Measurements from ENCODE around the gene UBXN7. TPM values are rescaled to one million over a fixed set of nuclear protein-coding genes. Genes with fewer than 3 reads are reported as not detected.
"Not testable (repeated sequence)": the region's sequence is repeated elsewhere in the genome, so short reads cannot be mapped to it uniquely, and the experiment has no call there.

UBXN7 gene
- total RNA-seq, 1 donor from 2014 or later = 65.5 TPM

GRCh38 chr3:196400331-196400730 lies 31.9 kb downstream of the UBXN7 start:
- Mint-ChIP-seq H3K4me3 (no peak overlapping the region), H3K36me3 (ENCODE audit: low read depth) (peaks cover 37% of the 10 kb centered on the region), H3K27me3 (no peaks in the 10 kb centered on the region), H3K27ac (no peak overlapping the region), H3K9me3 (no peaks in the 10 kb centered on the region), H3K4me1 (no peaks in the 10 kb centered on the region)
- DNase-seq = no peak
- intact Hi-C loops (cut with micrococcal nuclease) = no loop called here

DNA sequence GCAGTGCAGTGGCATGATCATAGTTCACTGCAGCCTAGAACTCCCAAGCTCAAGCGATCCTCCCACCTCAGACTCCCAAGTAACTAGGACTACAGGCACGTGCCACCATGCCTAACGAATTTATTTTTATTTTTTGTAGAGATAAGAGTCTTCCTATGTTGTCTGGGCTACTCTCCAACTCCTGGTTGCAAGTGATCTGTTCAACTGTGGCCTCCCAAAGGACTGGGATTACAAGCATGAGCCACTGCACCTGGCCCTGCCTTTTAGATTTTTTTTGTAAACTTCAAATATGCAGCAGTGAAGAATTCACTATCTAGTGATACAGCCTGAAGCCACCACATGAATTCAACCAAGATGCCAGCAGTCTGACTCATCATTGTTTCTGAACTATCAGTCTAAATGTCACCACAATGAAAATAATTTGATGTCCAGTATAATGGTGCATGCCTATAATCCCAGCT lies 32.7 kb downstream of the UBXN7 start:
- peak overlapping the region; percentile 25 for H3K27ac Mint-ChIP-seq
- H3K36me3 Mint-ChIP-seq (ENCODE audit: low read depth) = peaks cover 34% of the 10 kb centered on the region
- H3K27me3 Mint-ChIP-seq = no peaks in the 10 kb centered on the region
- no peak overlapping the region for H3K4me3 Mint-ChIP-seq
- no peaks in the 10 kb centered on the region for H3K9me3 Mint-ChIP-seq
- no peaks in the 10 kb centered on the region for H3K4me1 Mint-ChIP-seq
- intact Hi-C loops (cut with micrococcal nuclease) = no loop called here
- no peak for DNase-seq

- no peak for DNase-seq
- Mint-ChIP-seq H3K4me3 (no peak overlapping the region), H3K4me1 (no peaks in the 10 kb centered on the region), H3K36me3 (ENCODE audit: low read depth) (peaks cover 35% of the 10 kb centered on the region), H3K27me3 (no peaks in the 10 kb centered on the region), H3K27ac (no peak overlapping the region), H3K9me3 (no peaks in the 10 kb centered on the region)
- intact Hi-C loops (cut with micrococcal nuclease) = no loop called here
Observed at GRCh38 chr3:196398782-196399181, 33.4 kb downstream of the UBXN7 start.

DNA sequence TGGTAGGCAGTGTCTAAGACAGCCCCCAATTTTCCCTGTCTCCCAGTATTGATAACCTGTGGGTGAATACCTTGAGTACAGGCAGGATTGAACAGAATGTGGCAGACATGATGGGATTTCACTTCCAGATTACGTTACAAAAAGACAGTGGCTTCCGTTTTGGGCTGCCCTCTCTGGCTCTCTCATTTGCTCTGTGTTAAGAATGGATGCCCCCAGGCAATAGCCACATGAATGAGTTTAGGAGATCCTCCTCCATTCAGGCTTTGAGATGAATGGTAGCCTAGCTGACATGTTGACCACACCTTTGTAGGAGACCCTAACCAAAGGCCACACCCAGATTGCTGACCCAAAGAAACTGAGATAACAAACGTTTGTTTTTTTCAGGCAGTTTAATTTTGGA lies 34.3 kb downstream of the UBXN7 start:
- Mint-ChIP-seq H3K4me3 (no peak overlapping the region), H3K36me3 (ENCODE audit: low read depth) (peaks cover 39% of the 10 kb centered on the region), H3K27ac (no peak overlapping the region), H3K27me3 (no peaks in the 10 kb centered on the region), H3K9me3 (no peaks in the 10 kb centered on the region), H3K4me1 (no peaks in the 10 kb centered on the region)
- DNase-seq = no peak
- intact Hi-C loops (cut with micrococcal nuclease) = no loop called here

DNA sequence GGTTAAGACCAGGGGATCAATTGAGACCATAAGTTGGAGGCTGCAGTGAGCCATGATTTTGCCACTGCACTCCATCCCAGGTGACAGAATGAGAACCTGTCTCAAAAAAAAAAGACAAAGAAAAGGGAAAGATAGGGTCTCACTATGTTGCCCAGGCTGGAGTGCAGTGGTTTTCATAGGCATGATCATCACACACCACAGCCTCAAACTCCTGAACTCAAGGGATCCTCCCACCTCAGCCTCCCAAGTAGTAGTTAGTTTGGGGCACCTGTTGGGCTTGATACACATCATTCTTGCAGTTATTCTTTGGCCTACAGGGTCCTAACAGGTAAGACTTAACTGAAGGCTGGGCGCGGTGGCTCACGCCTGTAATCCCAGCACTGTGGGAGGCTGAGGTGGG lies 42.1 kb downstream of the UBXN7 start:
- H3K27me3 Mint-ChIP-seq = no peaks in the 10 kb centered on the region
- no peak for DNase-seq
- H3K4me1 Mint-ChIP-seq = no peaks in the 10 kb centered on the region
- H3K27ac Mint-ChIP-seq = no peak overlapping the region
- H3K9me3 Mint-ChIP-seq = peaks cover 13% of the 10 kb centered on the region
- H3K4me3 Mint-ChIP-seq = no peak overlapping the region
- H3K36me3 Mint-ChIP-seq (ENCODE audit: low read depth) = peaks cover 73% of the 10 kb centered on the region
- intact Hi-C loops (cut with micrococcal nuclease) = no loop called here

- Mint-ChIP-seq H3K27me3 (no peaks in the 10 kb centered on the region), H3K9me3 (peaks cover 19% of the 10 kb centered on the region), H3K27ac (no peak overlapping the region), H3K4me1 (no peaks in the 10 kb centered on the region), H3K4me3 (no peak overlapping the region), H3K36me3 (ENCODE audit: low read depth) (peaks cover 82% of the 10 kb centered on the region)
- intact Hi-C loops (cut with micrococcal nuclease) = no loop called here
- no peak for DNase-seq
Observed at GRCh38 chr3:196388956-196389355, 43.3 kb downstream of the UBXN7 start.

GRCh38 chr3:196387941-196388340 lies 44.3 kb downstream of the UBXN7 start:
- H3K9me3 Mint-ChIP-seq = peaks cover 25% of the 10 kb centered on the region
- H3K4me3 Mint-ChIP-seq; H3K27ac Mint-ChIP-seq; H3K27me3 Mint-ChIP-seq; H3K4me1 Mint-ChIP-seq; intact Hi-C loops (cut with micrococcal nuclease); DNase-seq: not testable (repeated sequence)
- H3K36me3 Mint-ChIP-seq (ENCODE audit: low read depth) = peaks cover 85% of the 10 kb centered on the region

DNA sequence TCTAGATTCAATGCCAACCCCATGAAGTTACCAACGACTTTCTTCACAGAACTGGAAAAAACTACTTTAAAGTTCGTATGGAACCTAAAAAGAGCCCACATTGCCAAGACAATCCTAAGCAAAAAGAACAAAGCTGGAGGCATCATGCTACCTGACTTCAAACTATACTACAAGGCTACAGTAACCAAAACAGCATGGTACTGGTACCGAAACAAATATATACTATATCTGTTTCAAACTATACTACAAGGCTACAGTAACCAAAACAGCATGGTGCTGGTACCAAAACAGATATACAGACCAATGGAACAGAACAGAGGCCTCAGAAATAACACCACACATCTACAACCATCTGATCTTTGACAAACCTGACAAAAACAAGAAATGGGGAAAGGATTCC lies 45.4 kb downstream of the UBXN7 start:
- H3K4me1 Mint-ChIP-seq; intact Hi-C loops (cut with micrococcal nuclease); H3K27me3 Mint-ChIP-seq; H3K27ac Mint-ChIP-seq; H3K4me3 Mint-ChIP-seq; DNase-seq: not testable (repeated sequence)
- Mint-ChIP-seq H3K9me3 (peaks cover 25% of the 10 kb centered on the region), H3K36me3 (ENCODE audit: low read depth) (peaks cover 86% of the 10 kb centered on the region)

DNA sequence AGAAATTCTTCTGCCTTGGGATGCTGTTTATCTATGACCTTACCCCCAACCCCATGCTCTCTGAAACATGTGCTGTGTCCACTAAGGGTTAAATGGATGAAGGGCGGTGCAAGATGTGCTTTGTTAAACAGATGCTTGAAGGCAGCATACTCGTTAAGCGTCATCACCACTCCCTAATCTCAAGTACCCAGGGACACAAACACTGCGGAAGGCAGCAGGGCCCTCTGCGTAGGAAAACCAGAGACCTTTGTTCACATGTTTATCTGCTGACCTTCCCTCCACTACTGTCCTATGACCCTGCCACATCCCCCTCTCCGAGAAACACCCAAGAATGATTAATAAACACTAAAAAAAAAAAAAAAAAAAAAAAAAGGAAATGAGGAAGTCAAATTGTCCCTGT lies 46.2 kb downstream of the UBXN7 start:
- H3K27ac Mint-ChIP-seq; H3K4me1 Mint-ChIP-seq; H3K4me3 Mint-ChIP-seq; intact Hi-C loops (cut with micrococcal nuclease); H3K27me3 Mint-ChIP-seq; DNase-seq: not testable (repeated sequence)
- peaks cover 25% of the 10 kb centered on the region for H3K9me3 Mint-ChIP-seq
- peaks cover 89% of the 10 kb centered on the region for H3K36me3 Mint-ChIP-seq (ENCODE audit: low read depth)

DNA sequence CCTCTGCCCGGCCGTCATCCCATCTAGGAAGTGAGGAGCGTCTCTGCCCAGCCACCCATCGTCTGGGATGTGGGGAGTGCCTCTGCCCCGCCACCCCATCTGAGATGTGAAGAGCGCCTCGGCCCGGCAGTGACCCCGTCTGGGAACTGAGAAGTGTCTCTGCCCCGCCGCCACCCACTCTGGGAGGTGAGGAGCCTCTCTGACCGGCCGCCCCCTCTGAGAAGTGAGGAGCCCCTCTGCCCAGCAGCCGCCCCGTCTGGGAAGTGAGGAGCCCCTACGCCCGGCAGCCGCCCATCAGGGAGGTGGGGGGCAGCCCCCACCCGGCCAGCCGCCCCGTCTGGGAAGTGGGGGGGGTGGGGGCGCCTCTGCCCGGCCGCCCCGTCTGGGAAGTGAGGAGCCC lies 46.8 kb downstream of the UBXN7 start:
- intact Hi-C loops (cut with micrococcal nuclease); DNase-seq; H3K4me1 Mint-ChIP-seq; H3K27me3 Mint-ChIP-seq; H3K4me3 Mint-ChIP-seq; H3K27ac Mint-ChIP-seq: not testable (repeated sequence)
- Mint-ChIP-seq H3K36me3 (ENCODE audit: low read depth) (peaks cover 88% of the 10 kb centered on the region), H3K9me3 (peaks cover 25% of the 10 kb centered on the region)

- Mint-ChIP-seq H3K4me3 (no peak overlapping the region), H3K9me3 (peaks cover under 1% of the 10 kb centered on the region), H3K27me3 (no peaks in the 10 kb centered on the region), H3K36me3 (ENCODE audit: low read depth) (peaks cover 41% of the 10 kb centered on the region), H3K27ac (no peak overlapping the region), H3K4me1 (peaks cover 7% of the 10 kb centered on the region)
- intact Hi-C loops (cut with micrococcal nuclease) = no loop called here
- peak; percentile 73 for DNase-seq
Observed at GRCh38 chr3:196378146-196378841, 53.9 kb downstream of the UBXN7 start.

DNA sequence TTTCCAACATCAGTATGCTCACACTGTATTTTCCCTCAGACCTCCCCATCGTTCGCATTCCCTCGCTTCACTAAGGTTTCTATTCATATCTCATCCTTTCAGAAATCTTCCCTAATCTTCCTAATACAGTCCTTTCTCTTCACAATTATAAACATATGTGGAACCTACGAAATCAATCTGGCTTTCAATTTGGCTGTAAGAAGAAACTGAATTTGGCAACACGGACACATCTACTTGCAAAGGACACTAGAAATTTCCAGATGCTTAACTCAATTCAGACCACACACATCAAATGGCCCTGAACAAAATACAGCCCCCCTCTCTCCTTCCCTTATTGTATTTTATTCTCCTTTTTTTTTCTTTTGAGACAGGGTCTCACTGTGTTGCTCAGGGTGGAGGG lies 54.9 kb downstream of the UBXN7 start:
- H3K4me3 Mint-ChIP-seq = no peak overlapping the region
- DNase-seq = no peak
- H3K27ac Mint-ChIP-seq = no peak overlapping the region
- H3K9me3 Mint-ChIP-seq = no peaks in the 10 kb centered on the region
- intact Hi-C loops (cut with micrococcal nuclease) = no loop called here
- H3K36me3 Mint-ChIP-seq (ENCODE audit: low read depth) = peaks cover 37% of the 10 kb centered on the region
- H3K27me3 Mint-ChIP-seq = no peaks in the 10 kb centered on the region
- H3K4me1 Mint-ChIP-seq = peaks cover 4% of the 10 kb centered on the region

GRCh38 chr3:196365736-196366135 lies 66.5 kb downstream of the UBXN7 start:
- peaks cover 36% of the 10 kb centered on the region for H3K36me3 Mint-ChIP-seq (ENCODE audit: low read depth)
- no peak overlapping the region for H3K27ac Mint-ChIP-seq
- H3K4me3 Mint-ChIP-seq = no peak overlapping the region
- intact Hi-C loops (cut with micrococcal nuclease) = no loop called here
- no peak for DNase-seq
- no peaks in the 10 kb centered on the region for H3K9me3 Mint-ChIP-seq
- H3K4me1 Mint-ChIP-seq = peaks cover 2% of the 10 kb centered on the region
- no peaks in the 10 kb centered on the region for H3K27me3 Mint-ChIP-seq

- no peaks in the 10 kb centered on the region for H3K9me3 Mint-ChIP-seq
- no peak overlapping the region for H3K4me3 Mint-ChIP-seq
- no peaks in the 10 kb centered on the region for H3K27me3 Mint-ChIP-seq
- H3K27ac Mint-ChIP-seq = peak overlapping the region; percentile 5
- peaks cover 58% of the 10 kb centered on the region for H3K36me3 Mint-ChIP-seq (ENCODE audit: low read depth)
- no peak for DNase-seq
- intact Hi-C loops (cut with micrococcal nuclease) = no loop called here
- peaks cover 9% of the 10 kb centered on the region for H3K4me1 Mint-ChIP-seq
Observed at GRCh38 chr3:196360586-196360985, 71.6 kb downstream of the UBXN7 start.

DNA sequence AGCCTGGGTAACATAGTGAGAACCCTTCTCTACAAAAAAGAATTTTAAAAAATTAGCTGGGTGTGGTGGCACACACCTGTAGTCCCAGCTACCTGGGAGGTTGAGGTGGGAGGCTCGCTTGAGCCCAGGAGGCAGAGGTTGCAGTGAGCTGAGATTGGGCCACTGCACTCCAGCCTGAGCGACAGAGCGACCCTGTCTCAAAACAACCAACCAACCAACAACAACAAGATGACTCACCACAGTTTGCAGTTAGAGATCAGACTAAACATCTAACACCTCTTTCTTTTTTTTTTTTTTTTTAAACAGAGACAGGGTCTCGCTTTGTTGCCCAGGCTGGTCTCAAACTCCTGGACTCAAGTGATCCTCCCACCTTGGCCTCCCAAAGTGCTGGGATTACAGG lies 73.7 kb downstream of the UBXN7 start:
- peaks cover 67% of the 10 kb centered on the region for H3K36me3 Mint-ChIP-seq (ENCODE audit: low read depth)
- H3K4me3 Mint-ChIP-seq = not testable (repeated sequence)

More for the DNA sequence above, 73.7 kb downstream of the UBXN7 start:
- H3K4me1 Mint-ChIP-seq; DNase-seq; H3K27ac Mint-ChIP-seq; intact Hi-C loops (cut with micrococcal nuclease); H3K9me3 Mint-ChIP-seq; H3K27me3 Mint-ChIP-seq: not testable (repeated sequence)
